CD14-positive monocyte (primary cell): ENCODE measurements around the gene TNFSF8. TPM values are rescaled to one million over a fixed set of nuclear protein-coding genes. Genes with fewer than 3 reads are reported as not detected.
A peak's percentile ranks its signal among the peaks of the same experiment; 100 is the strongest.

Experiments
- DNase-seq, 3 donors: peaks; one replicate each; pipeline ENCODE4 v3.0.0-alpha.2; 2011 to 2022
- H2AFZ ChIP-seq: 2 replicates; pipeline ENCODE4 v1.6.0; 2012; ENCODE audit warnings: mild to moderate bottlenecking, low read depth, low read length, inconsistent platforms; ENCODE audit not compliant: insufficient read depth, poor library complexity, severe bottlenecking
- H3K27ac ChIP-seq, 2 donors: 1 replicate in 1 of 2; 2 replicates in 1 of 2; pipeline ENCODE4 v1.5.1; 2012 to 2013; ENCODE audit warnings: low read length in 2 of 2, control low read depth in 1 of 2, inconsistent platforms in 1 of 2, low read depth in 1 of 2, mild to moderate bottlenecking in 1 of 2
- H3K27me3 ChIP-seq, 2 donors: one replicate each; pipeline versions ENCODE4 v1.6.0 to v1.6.1; 2011 to 2013; ENCODE audit warnings: low read length in 2 of 2; ENCODE audit not compliant: control insufficient read depth in 2 of 2, insufficient read depth in 2 of 2
- H3K36me3 ChIP-seq, 2 donors: replicated peaks in 1 of 2; 1 replicate in 1 of 2; 2 replicates in 1 of 2; pipeline versions ENCODE4 v1.5.1 to v1.6.1; 2012 to 2013; ENCODE audit warnings: low read length in 2 of 2, control low read depth in 1 of 2, inconsistent platforms in 1 of 2, mild to moderate bottlenecking in 1 of 2; ENCODE audit not compliant: insufficient read depth in 2 of 2, control insufficient read depth in 1 of 2
- H3K4me1 ChIP-seq, 2 donors: 1 replicate in 1 of 2; 2 replicates in 1 of 2; pipeline versions ENCODE4 v1.5.1 to v1.6.1; 2012 to 2013; ENCODE audit warnings: low read length in 2 of 2, control low read depth in 1 of 2, inconsistent platforms in 1 of 2, mild to moderate bottlenecking in 1 of 2, moderate library complexity in 1 of 2; ENCODE audit not compliant: insufficient read depth in 2 of 2, control insufficient read depth in 1 of 2
- H3K4me2 ChIP-seq: replicated peaks from 2 replicates; pipeline ENCODE3; 2012; ENCODE audit warnings: low read length, moderate library complexity, mild to moderate bottlenecking; ENCODE audit not compliant: poor library complexity, severe bottlenecking; ENCODE audit errors: extremely low read depth
- H3K4me3 ChIP-seq, 3 experiments: fragments of 200-600 bp in 1 of 3; sonication (generic) in 1 of 3; replicated peaks in 1 of 3; 1 replicate in 2 of 3; 2 replicates in 1 of 3; pipeline ENCODE4 v1.5.1; 2011 to 2013; ENCODE audit warnings: low read length in 3 of 3, mild to moderate bottlenecking in 3 of 3, control low read depth in 2 of 3, low read depth in 2 of 3, inconsistent platforms in 1 of 3, moderate library complexity in 1 of 3
- H3K79me2 ChIP-seq: 2 replicates; pipeline ENCODE4 v1.6.0; 2012; ENCODE audit warnings: mild to moderate bottlenecking, control low read depth, inconsistent platforms, low read length, moderate library complexity; ENCODE audit not compliant: insufficient read depth
- H3K9ac ChIP-seq: 2 replicates; pipeline ENCODE4 v1.6.0; 2017; ENCODE audit warnings: low read length, mild to moderate bottlenecking; ENCODE audit not compliant: insufficient read depth, poor library complexity, severe bottlenecking
- H3K9me3 ChIP-seq, 2 donors: replicated peaks in 1 of 2; 1 replicate in 1 of 2; 2 replicates in 1 of 2; pipeline versions ENCODE4 v1.5.1 to v1.6.1; 2012 to 2013; ENCODE audit warnings: low read length in 2 of 2, control low read depth in 1 of 2; ENCODE audit not compliant: control insufficient read depth in 1 of 2, insufficient read depth in 1 of 2
- H4K20me1 ChIP-seq: 2 replicates; pipeline ENCODE4 v1.6.0; 2012; ENCODE audit warnings: mild to moderate bottlenecking, low read length, control low read depth, moderate library complexity; ENCODE audit not compliant: insufficient read depth
- H3K27ac Mint-ChIP-seq, 7 donors: one replicate each; pipeline ENCODE4 v1.8.0; 2020; ENCODE audit warnings: mild to moderate bottlenecking in 7 of 7, mixed read lengths in 7 of 7, moderate library complexity in 6 of 7, inconsistent platforms in 2 of 7
- H3K27me3 Mint-ChIP-seq, 3 donors: one replicate each; pipeline ENCODE4 v1.8.0; 2021 to 2022; ENCODE audit warnings: low read depth in 3 of 3, mild to moderate bottlenecking in 3 of 3, mixed read lengths in 3 of 3, moderate library complexity in 3 of 3, inconsistent platforms in 1 of 3
- H3K36me3 Mint-ChIP-seq, 2 donors: one replicate each; pipeline ENCODE4 v1.8.0; 2020; ENCODE audit warnings: mixed read lengths in 2 of 2, inconsistent platforms in 1 of 2, mild to moderate bottlenecking in 1 of 2
- H3K4me1 Mint-ChIP-seq: one replicate; pipeline ENCODE4 v1.8.0; 2020; ENCODE audit warnings: mild to moderate bottlenecking, mixed read lengths
- H3K4me3 Mint-ChIP-seq, 2 donors: one replicate each; pipeline ENCODE4 v1.8.0; 2020; ENCODE audit warnings: mild to moderate bottlenecking in 2 of 2, mixed read lengths in 2 of 2, moderate library complexity in 1 of 2
- H3K9me3 Mint-ChIP-seq, 7 donors: one replicate each; pipeline ENCODE4 v1.8.0; 2020 to 2022; ENCODE audit warnings: mixed read lengths in 7 of 7, mild to moderate bottlenecking in 6 of 7, moderate library complexity in 6 of 7, inconsistent platforms in 2 of 7
- WGBS: methylation state at CpG from one replicate; pipeline ENCODE4 v1.1.5; 2013; ENCODE audit warnings: missing lambda C conversion rate; ENCODE audit not compliant: insufficient coverage; 5-methylcytosine and 5-hydroxymethylcytosine counted together
- intact Hi-C, 2 donors: fragments of 100-400 bp; cut with micrococcal nuclease; formaldehyde crosslinking; loops; one replicate each; pipeline versions ENCODE4 v1.15.0 to v1.15.1; 2023
- polyA plus RNA-seq, 3 donors: library from polyadenylated mRNA; depleted of rRNA in 1 of 3; unstranded in 2 of 3; stranded (reverse) in 1 of 3; fragments of 300-500 nt in 2 of 3; fragments of >200 nt in 1 of 3; fragmentation: Illumina TruSeq in 2 of 3; gene quantifications; 1 replicate in 2 of 3; 2 replicates in 1 of 3; pipeline ENCODE4 v1.2.3, GENCODE V29; 2012 to 2021
- TF ChIP-seq, protein P1 (sequence below): fragments of 200-600 bp; IDR thresholded peaks from one replicate; pipeline ENCODE4 v1.8.0; 2022; ENCODE audit warnings: antibody characterized with exemption, mild to moderate bottlenecking

The TNFSF8 gene
- polyA plus RNA-seq, 3 donors, result 27.8 to 42.9 (median 34.0) TPM

GRCh38 chr9:114962809-114963208 is 32.4 kb upstream of the TNFSF8 start:
- peaks cover 0 to 9% (median 0%) of the 10 kb centered on the region in 3 donors for H3K27me3 Mint-ChIP-seq
- TF ChIP-seq, protein P1, sequence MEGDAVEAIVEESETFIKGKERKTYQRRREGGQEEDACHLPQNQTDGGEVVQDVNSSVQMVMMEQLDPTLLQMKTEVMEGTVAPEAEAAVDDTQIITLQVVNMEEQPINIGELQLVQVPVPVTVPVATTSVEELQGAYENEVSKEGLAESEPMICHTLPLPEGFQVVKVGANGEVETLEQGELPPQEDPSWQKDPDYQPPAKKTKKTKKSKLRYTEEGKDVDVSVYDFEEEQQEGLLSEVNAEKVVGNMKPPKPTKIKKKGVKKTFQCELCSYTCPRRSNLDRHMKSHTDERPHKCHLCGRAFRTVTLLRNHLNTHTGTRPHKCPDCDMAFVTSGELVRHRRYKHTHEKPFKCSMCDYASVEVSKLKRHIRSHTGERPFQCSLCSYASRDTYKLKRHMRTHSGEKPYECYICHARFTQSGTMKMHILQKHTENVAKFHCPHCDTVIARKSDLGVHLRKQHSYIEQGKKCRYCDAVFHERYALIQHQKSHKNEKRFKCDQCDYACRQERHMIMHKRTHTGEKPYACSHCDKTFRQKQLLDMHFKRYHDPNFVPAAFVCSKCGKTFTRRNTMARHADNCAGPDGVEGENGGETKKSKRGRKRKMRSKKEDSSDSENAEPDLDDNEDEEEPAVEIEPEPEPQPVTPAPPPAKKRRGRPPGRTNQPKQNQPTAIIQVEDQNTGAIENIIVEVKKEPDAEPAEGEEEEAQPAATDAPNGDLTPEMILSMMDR, result no peak
- Histone ChIP-seq H4K20me1 (no peaks in the 10 kb centered on the region), H3K27ac (no peak overlapping the region), H3K27me3 (no peaks in the 10 kb centered on the region), H3K79me2 (no peaks in the 10 kb centered on the region), H3K4me2 (no peak overlapping the region), H3K4me1 (peaks cover 14 to 21% of the 10 kb centered on the region in 2 donors), H3K9me3 (peaks cover 23 to 45% of the 10 kb centered on the region in 2 donors), H2AFZ (no peak overlapping the region), H3K9ac (no peak overlapping the region), H3K36me3 (no peaks in the 10 kb centered on the region), H3K4me3 (no peak overlapping the region)
- peak overlapping the region in 1 of 7 donors; percentile 66 for H3K27ac Mint-ChIP-seq
- no peak overlapping the region for H3K4me3 Mint-ChIP-seq
- H3K36me3 Mint-ChIP-seq, result peaks cover 17 to 29% of the 10 kb centered on the region in 2 donors
- 100% methylated on average over 2 of the region's 7 CpGs for WGBS
- intact Hi-C loops, result no loop called here
- DNase-seq, result no peak
- peaks cover 26% of the 10 kb centered on the region for H3K4me1 Mint-ChIP-seq
- peaks cover 26 to 45% (median 39%) of the 10 kb centered on the region in 7 donors for H3K9me3 Mint-ChIP-seq

- H3K4me1 ChIP-seq, result peaks cover 39 to 42% of the 10 kb centered on the region in 2 donors
- H3K27me3 ChIP-seq, result no peaks in the 10 kb centered on the region
- peaks cover 24 to 33% of the 10 kb centered on the region in 2 donors for H3K36me3 Mint-ChIP-seq
- no peaks in the 10 kb centered on the region for H4K20me1 ChIP-seq
- DNase-seq, result no peak
- intact Hi-C loops, result no loop called here
- no peaks in the 10 kb centered on the region for H3K36me3 ChIP-seq
- peak overlapping the region in 1 of 2 donors; percentile 99 for H3K27ac ChIP-seq
- 100% methylated on average over 2 of the region's 3 CpGs for WGBS
- peak overlapping the region in 6 of 7 donors; percentile 18 to 99 (median 84) for H3K27ac Mint-ChIP-seq
- no peak overlapping the region for H3K4me2 ChIP-seq
- H3K4me3 Mint-ChIP-seq, result no peak overlapping the region
- H2AFZ ChIP-seq, result no peak overlapping the region
- TF ChIP-seq, protein P1, result no peak
- peaks cover 0 to 9% (median 0%) of the 10 kb centered on the region in 3 donors for H3K27me3 Mint-ChIP-seq
- no peak overlapping the region for H3K4me3 ChIP-seq
- H3K79me2 ChIP-seq, result peaks cover 8% of the 10 kb centered on the region
- peaks cover 23 to 45% of the 10 kb centered on the region in 2 donors for H3K9me3 ChIP-seq
- H3K9ac ChIP-seq, result no peak overlapping the region
- peaks cover 45% of the 10 kb centered on the region for H3K4me1 Mint-ChIP-seq
- H3K9me3 Mint-ChIP-seq, result peaks cover 27 to 45% (median 39%) of the 10 kb centered on the region in 7 donors
Measured at GRCh38 chr9:114960276-114960675, 29.9 kb upstream of the TNFSF8 start.
